ENCODE measurements around the gene PABPN1L.

The PABPN1L gene

DNA sequence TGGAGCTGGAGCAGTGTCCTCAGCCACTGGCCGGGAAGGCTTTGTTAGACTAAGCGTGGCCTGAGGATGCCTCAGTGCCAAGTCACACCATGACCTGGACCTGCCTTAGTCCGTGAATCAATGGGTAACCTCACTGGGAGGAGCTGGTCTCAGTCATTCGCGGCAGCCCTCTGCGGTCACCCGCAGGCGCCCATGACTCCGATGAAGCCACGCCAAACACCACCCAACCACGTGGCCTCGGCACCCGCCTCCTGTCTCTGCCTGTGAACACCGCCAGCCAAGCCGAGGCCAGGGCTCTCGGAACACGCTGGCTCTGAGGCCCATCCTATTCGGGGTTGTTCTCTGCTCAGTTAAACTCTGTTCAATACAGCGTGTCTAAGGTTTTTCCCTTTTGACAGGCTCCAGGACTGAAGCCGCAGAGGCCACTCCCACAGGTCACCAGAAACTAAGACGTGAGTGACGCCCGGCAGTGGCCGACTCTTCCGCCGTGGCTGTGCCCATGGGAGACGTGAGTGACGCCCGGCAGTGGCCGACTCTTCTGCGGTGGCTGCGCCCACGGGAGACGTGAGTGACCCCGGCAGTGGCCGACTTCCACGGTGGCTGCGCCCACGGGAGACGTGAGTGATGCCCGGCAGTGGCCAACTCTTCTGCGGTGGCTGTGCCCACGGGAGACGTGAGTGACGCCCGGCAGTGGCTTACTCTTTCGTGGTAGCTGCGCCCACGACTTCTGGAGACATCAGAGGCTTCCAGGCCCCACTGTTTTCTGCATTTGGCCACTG lies 16.8 kb upstream of the PABPN1L start:
- no peak for DNase-seq

DNA sequence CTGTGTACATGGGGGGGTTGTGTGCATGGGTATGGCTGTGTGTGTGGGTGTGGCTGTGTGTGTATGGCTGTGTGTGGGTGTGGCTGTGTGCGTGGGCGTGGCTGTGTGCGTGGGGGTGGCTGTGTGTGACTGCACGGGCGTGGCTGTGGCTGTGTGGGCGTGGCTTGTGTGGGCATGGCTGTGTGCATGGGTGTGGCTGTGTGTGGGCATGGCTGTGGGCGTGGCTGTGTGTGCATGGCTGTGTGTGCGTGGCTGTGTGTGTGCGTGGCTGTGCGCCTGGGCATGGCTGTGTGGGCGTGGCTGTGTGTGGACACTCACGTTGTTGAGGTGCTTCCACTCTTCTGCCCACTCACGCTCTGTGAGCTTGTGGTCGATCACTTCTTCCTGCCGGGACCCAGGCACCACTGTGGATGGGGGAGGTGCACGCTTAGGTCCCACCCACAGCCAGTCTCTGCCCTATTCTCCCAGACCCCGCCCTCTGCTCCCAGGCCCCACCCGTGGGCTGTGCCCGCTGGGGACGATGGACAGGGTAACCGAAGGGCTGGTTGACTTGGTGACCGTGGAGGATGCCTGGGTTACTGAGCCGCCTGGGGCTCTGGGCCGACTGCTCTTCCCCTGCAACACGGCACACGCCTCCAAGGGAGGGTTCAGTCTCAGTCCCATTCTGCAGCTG lies 16.0 kb upstream of the PABPN1L start:
- no peak for DNase-seq

DNA sequence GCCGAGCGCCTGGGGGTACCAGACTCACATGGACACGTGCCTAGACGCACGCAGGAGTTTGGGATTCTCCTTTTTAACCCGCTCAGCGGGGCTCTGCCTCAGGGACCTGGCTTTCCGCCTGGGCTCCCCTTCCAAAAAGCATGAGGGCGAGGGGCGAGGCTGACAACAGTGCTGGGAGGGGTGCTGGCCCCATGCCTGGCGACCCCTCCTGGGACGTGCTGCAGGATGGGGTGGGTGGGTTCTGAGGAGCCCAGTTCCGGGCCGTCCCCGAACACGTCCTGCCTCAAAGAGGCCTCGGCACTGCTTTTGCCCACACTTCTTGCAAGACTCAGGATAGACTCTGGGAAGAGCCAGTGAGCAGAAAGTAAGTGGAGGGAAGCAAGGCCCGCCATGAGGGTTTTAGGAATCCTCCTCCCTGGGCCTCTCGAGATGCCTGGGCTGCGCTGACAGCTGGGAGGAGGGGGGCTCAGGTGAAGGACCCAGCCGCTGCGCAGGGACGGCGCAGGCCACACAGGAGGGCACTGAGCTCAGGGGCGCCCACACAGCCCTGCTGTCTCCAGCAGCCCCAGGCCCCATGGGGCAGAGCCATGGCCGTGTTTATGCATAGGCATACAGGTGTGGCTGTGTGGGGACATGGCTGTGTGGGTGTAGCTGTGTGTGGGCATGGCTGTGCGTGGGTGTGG lies 15.4 kb upstream of the PABPN1L start:
- DNase-seq: no peak

DNA sequence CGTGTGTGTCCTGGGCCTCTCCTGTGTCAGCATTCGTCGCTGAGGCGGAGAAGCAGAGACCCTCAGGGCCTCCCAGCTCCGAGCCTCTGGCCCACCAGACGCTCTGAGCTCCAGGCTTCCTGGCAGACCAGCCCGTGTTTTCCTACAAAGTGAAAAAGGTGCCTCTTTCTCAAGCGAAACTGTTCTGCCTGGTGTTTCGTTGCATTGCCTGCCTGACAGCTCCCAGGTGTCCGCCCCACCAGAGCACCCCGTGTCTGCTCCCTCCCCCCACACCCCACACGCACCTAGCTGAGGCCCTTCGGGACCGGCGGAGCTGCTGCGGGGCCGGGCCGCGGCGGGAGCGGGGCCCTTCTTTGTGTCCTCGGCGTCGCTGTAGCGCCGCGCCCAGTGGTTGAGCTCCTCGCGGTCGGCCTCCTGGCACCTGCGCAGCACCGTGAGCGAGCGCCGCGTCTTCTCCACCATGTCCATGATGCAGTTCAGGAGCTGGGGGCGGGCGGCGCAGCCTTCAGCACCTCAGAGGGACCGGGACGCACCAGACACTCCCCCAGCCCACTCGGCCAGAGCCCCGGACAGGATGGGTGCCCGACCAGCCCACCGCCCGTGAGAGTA lies 14.7 kb upstream of the PABPN1L start:
- no peak for DNase-seq

DNA sequence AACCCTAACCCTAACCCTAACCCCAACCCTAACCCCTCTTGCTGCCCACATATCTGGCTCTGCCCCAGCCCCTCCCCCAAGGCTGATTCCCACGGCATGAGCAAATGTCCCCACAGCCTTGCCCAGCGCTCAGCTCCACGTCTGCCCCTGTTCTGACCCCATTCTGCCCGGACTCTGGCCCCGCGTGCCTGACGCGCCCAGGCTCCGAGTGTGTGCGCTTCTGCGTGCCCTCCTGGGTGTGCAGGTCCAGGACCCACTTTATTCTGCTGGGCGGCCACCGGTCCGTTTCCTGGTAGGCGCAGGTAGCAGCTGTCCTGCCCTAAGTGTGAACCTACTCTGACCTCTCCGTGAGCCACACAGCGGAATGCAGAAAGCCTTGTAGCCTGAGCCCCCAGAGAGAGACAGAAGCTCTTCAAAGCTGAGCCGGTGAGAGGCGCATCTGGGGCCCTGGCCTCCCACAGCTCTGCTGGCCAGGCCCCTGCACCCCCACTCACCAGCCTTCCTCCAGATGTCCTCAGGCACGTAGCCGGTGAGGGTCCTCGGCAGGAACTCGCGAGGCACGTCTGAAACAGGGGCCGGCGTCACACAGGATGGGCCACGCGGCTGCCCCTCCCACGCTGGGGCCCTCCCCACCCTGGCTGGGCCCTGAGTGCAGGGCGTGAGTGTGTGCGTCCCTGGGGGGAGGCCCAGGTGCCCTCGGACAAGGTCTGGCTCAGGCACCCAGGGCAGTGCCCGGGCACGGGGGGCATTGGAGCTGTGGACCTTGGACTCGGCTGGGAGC lies 14.0 kb upstream of the PABPN1L start:
- DNase-seq: no peak

DNA sequence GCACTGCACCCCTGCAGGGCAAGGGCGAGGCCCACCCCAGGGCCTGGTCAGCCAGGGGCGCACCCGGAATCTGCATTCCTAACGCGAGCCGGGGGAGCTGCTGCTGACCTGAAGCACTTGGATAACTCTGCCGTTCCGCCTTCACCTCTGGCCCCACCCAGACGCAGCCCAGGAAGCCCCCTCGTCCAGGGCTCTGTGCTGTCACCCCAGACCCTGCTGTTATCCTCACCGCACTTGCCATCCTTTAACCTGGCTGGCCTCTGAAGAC lies 13.3 kb upstream of the PABPN1L start:
- DNase-seq: no peak

DNA sequence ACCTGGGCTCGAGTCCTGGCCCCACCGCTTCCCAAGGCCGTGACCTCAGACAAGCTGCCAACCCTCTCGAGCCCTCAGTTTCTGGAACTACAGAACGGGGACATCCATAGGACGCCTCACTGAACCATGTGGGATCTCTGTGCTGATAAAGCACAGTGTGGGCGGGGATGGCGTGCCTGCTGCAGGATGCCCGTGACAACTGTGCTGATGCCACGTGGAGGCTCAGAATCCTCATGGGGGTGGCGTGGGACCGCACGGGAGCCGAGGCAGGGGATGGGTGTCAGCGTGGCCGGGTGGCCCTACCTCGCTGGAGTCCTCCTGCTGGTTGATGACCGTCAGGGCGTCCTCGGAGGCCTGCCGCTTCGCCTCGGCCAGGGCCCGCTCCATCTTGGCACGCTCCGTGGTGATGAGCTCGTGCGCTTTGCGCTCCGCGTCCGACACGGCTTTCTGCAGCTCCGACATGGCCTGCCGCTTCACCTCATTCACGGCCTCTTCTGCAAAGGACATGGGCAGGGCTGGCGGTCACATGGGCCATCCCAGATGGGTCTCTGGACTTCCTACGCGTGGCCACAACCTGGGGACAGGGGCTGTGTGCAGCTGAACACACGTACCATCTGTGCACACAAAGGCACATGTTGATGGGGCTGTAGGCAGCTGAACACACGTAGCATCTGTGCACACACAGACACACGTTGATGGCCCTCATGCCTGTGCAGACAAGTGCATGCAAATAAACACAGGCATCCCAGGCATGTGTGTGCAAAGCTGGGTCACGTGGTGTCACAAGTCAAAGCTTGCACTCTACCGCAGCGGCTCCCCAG lies 12.7 kb upstream of the PABPN1L start:
- no peak for DNase-seq

DNA sequence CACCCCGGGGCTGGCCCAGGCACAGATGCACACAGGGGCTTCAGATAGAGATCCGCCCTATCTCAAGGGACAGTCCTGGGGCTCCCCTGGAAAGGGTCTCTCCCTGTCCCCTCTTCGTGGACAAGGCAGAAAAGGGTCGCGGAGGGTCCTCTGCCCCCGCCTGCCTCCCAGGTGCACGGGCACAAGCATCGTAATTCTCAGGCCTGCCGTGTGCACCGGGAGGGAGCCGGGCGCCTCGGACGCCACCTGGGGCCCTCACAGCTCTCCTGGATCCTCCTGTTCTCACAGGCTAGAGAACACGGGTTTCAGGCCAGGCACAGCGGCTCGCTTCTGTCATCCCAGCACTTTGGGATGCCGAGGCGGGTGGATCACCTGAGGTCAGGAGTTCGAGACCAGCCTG lies 11.9 kb upstream of the PABPN1L start:
- no peak for DNase-seq

DNA sequence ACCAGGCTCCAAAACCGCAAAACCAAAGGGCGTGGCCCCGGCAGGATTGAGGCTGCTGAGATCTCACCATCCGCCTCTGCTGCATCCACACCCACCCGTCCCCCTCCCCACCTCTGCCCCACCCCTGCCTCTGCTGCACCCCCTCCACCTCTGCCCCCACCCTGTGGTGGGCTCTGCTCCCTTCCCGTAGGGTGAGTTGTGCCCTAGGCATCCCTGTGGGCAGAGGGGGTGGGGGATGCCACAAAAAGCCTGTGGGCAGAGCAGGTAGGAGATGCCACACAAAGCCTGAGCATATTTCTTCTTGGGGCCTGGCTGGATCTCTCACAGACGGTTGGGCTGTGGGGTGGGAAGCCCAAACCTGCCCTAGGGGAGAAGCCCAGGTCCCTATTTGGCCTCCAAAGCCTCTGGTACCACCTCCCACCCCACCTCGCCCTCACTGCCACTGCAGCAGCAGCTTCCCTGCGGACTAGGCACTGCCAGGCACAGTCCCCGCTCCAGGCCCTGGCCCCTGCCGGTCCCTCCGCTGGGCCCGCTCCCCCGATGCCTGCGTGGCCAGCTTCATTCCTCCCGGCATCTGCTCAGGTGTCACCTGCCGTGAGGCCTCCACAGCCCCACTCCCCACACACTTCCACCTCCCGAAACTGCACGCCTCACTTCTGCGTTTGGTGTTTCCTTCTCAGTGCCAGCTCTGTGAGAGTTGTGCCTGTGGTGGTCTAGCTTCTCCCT lies 11.3 kb upstream of the PABPN1L start:
- DNase-seq: no peak

DNA sequence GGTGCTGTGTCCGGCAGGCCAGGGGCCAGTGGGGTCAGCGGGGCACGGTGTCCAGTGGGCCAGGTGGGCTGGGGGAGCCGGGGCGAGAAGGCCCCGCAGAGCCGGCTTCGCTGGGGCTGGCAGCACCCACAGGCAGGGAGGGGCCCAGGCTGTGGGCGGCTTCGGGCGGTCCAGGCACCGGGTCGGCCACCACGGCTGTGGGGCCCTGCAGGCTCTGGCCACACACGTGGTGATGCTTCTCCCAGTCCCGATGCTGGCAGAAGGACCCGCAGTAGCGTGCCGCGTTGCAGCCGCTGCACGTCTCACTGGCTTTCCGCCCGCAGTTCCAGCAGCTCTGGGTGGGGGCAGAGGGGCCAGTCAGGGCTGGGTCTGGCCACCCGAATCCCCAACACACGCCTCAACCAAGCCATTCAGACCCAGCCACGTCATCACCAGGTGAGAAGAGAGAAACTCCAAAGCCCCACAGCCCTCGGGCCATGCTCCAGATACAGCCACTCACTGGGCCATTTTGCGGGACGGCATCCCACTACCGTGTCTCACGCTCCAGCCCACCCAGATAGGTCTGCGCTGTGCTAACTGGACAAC lies 10.6 kb upstream of the PABPN1L start:
- DNase-seq: no peak

DNA sequence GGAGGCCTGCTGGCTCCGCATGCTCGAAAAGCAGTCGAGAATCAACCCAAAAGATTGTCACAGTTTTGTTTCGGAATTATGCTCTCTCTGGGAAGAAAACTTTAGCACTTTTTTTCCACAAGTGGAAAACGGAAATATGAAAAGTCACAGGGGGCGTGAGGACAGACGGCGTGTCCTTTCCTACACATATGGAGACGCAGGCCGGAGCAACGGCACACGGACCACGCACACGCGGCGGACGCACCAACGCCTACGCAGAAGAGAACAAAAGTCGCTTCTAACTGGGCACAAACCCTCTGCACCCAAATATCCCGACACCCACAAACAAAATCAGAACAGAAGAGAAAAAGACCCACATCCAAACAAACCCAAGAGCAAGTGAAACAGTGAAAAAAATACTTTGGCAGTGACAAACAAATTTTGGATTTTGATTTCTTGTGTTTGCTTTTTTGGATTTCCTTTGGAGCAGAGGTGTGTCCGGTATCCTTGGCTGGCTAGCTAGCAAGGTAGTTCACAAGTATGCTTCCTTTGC lies 9.3 kb upstream of the PABPN1L start:
- DNase-seq: no peak

DNA sequence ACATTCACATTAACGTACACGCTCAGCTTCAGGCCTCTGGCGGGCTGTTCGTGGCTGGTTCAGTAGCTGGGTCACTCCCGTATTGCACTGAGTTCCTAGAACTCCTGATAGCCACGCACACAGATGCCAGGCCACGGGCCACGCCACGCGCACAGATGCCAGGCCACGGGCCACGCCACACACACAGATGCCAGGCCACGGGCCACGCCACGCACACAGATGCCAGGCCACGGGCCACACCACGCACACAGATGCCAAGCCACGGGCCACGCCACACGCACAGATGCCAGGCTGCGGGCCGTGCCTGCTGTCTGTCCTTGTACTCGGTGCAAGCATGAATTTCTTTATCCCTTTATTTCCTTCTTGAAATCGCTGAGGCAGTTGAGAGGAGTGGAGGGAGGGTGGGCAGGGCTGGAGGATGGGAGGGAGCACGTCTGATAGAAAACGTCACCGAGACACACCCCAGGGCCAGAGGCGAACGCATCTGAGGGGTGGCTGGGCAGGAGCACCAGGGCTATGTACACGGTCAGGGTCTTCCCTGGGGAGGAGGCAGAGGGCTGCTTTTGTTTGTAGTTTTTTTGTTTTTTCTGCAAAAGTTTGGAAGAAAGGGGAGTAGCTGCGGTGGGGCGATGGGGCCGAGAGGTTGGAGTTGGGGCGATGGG lies 8.6 kb upstream of the PABPN1L start:
- DNase-seq: no peak

DNA sequence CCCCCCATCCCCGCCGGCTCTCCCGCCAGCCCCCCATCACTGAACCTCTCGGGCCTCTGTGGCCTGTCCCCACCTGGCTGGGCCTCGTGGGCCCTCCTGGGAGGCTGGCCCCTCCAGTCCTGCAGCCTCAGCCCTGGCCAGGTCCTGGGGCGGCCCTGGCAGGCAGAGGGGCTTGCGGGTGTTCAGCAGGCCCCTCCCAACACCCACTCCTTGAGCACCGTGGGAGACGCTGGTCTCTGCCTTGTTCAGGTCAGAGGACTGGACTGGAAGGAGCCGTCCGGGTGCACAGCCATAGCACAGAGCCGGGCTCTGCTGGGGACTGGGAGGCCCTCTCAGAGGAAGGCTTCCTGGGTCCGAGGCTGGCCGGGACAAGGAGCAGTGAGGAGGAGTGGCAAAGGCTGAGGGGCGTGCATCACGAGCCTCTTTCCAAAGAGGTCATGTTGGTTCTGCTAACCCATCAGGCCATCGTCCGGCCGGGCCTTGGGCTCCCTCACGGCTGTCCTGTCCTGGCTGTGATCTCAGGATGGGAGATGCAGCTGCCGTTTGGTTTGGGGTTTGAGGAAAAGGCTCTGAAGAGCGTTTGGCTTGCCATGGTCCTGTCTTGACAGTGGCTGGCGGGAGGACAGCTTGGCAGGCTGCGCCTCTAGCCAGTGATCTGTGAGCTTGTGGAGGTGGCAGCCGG lies 6.3 kb upstream of the PABPN1L start:
- no peak for DNase-seq

DNA sequence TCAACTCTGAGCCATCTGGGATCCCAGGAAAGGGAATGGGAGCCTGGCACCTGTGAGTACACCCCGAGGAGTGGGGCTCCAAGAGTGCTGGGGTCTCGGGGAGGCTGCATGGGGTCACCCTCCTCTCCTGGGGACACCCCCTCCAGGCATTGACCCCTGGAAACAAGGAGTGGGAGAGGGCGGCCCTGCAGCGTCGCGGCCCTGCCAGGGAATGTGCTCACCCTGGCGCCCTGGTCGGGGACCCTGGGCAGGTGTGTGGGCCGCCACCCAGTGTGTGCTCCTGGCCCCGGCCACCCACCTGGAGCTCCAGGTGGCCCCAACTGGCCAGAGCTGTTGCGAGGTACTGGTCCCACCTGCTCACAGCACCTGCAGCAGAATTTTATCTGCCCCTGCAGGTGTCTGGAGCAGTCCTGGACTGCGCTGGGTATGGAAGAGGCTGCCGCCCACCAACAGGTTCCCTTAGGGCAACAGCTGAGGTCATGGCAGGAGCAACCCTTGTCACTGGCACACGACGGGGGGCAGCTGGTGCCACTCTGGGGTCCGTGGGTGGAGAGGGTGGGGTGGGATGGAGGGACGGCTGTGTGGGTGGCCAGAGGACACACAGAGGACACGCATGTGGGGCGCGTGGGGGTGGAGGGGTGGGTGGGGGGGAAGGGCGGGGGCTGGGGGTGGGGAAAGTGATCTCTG lies 5.4 kb upstream of the PABPN1L start:
- DNase-seq: no peak

DNA sequence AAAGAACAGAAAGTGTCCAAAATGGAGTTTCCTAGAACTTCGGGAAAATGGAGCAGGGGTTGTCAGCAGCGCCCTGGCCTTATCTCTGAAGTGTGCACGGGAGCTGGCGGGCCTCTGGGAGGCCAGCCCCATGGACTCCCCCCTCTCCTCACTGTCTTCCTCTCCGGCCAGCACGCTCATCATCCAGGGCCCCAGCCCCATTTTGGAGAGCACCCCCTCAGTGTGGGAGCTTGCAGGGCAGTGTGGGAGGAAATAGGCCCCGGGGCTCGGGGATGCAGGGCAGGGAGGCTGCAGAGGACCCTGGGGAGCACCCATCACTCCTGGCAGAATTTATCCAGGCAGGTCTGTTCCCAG lies 4.9 kb upstream of the PABPN1L start:
- DNase-seq: no peak

DNA sequence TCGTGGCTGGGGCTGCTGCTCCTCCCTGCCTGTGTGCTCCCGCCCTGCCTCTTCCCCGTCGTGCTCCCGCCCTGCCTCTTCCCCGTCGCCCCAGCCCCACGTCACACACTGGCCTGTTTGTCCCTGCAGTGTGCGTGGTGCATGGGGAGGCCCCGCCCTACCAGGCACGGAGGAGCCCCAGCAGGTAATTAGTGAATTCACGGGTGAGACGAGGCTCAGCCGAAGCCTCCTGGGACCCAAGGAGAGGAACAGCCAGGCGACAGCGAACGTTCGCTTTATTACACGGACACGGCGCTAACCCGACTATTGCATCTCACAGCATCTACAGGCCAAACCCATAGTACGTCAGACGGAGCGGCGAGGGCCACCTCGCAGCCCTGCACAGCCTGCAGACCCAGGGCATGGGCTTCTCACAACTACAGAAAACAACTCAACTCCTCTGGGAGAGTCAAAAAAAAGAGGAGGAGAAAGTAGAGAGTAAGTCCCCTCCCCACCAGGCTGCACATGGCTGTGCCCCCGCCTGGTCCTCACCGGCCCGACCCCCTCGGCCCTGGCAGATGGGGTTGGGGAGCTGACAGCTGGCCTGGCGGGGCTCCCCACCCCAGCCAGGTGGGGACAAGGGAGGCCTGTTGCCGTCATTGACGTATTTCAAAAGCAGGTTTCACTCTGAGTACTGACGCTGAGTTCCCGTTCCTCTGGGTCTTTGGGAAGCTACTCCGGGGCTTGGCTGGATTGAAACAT lies 4.3 kb upstream of the PABPN1L start:
- DNase-seq: no peak

DNA sequence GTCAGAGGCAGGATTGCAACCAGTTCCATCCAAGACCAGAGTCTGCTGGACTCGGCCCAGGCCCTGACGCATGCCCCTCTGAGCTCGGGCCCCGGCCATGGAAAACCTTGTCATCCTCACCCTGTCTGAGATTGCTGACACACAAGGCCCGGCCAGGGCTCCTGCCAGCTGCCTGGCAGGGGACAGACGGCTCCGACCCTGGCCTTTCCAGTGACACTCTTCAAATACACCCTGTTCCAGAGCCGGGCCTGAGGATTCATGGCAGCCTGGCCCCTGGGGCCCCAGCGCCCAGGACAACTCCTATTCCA lies 3.2 kb upstream of the PABPN1L start:
- no peak for DNase-seq

DNA sequence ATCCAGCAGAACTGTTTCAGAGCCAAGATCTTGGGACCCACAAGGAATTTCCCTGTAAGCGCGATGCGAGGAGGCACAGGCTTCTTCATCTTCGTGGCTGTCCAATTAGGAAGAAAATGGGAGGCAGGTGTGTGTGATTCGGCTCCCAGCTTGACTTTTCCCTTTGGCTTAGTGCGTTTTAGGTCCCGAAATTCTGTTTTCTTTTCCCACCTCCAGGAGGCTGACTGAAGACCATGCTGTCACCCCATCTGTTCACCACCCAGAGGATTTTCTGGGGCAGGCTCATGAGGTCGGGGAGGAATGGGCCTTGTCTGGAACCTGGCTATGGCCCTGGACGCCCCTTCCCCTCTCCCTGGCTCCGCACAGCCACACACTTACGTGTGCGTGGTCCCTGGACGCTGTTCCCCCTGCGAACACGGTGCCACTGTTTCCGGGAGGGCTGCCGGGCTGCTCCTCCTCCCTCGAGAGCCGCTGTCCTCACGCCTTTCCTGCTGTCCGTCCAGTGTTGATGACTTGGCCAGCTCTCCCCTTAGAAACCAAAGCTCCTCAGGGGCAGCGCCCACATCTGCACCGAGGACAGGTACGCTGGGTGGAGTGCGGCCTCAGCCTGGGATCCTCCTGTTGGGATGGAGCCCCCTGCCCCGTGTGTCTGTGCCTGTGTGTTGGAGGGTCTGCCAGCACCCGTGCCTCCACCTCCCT lies 2.7 kb upstream of the PABPN1L start:
- DNase-seq: no peak

Measured in KG1 (cell line).